ENCODE measurements around the gene CACNA1I.

CACNA1I gene

DNA sequence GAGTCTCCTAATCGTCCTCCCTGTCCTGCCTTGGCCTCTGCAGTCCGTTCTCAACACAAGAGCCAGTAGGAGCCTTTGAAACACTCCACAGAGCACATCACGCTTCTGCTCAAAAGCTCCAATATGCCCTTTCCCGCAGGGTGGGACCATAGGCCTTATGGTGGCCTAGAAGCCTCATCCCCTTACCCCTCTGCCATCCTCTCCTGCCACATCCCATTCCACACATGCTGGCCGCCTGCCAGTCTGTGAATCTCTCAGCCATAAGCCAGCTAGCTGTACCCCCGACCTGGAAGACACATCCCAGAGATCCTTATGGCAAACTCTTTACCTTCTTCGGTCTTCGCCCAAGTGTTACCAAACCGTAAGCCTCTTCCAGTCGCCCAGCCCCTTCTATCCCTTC, 165.2 kb downstream of the CACNA1I start:
- no peak for DNase-seq (ENCODE audit: low read depth, low spot score)

- no peak for DNase-seq (ENCODE audit: low read depth, low spot score)
Measured at GRCh38 chr22:39738746-39739145, 168.2 kb downstream of the CACNA1I start.
